Thoracic aorta (tissue), 2 donors: ENCODE data around the gene CEP112. TPM values are rescaled to one million over a fixed set of nuclear protein-coding genes. Genes with fewer than 3 reads are reported as not detected.

Source experiments
- ATAC-seq: fragments of 150-250 bp; one replicate; pipeline ENCODE4 v1.8.0; 2017; ENCODE audit warnings: low read depth; ENCODE audit not compliant: insufficient number of reproducible peaks, low FRiP score
- DNase-seq: peaks from one replicate; pipeline ENCODE4 v3.0.0-alpha.2; 2020; ENCODE audit warnings: low spot score
- H3K27ac ChIP-seq, 2 donors: fragments of 200-600 bp; sonication (generic); 1 replicate in 1 of 2; 2 replicates in 1 of 2; pipeline ENCODE4 v1.5.1; 2016; ENCODE audit warnings: mild to moderate bottlenecking in 2 of 2, moderate library complexity in 2 of 2
- H3K27me3 ChIP-seq: fragments of 200-600 bp; sonication (generic); replicated peaks from 2 replicates; pipeline ENCODE4 v1.6.0; 2016; ENCODE audit warnings: mild to moderate bottlenecking; ENCODE audit not compliant: insufficient read depth
- H3K36me3 ChIP-seq: fragments of 200-600 bp; sonication (generic); one replicate; pipeline ENCODE4 v1.5.1; 2016
- H3K4me1 ChIP-seq, 2 donors: fragments of 200-600 bp; sonication (generic); 1 replicate in 1 of 2; 2 replicates in 1 of 2; pipeline versions ENCODE4 v1.5.1 to v1.6.0; 2016; ENCODE audit warnings: low read depth in 2 of 2, mild to moderate bottlenecking in 1 of 2; ENCODE audit not compliant: control insufficient read depth in 1 of 2
- H3K4me3 ChIP-seq: fragments of 200-600 bp; sonication (generic); 2 replicates; pipeline ENCODE4 v1.5.1; 2016; ENCODE audit warnings: mild to moderate bottlenecking
- H3K9me3 ChIP-seq: fragments of 200-600 bp; sonication (generic); 2 replicates; pipeline ENCODE4 v1.5.1; 2016
- total RNA-seq, 2 donors: library from RNA; depleted of rRNA; stranded (reverse); fragments of >200 nt; gene quantifications; one replicate each; pipeline versions ENCODE4 v1.1.0 to v1.2.3, GENCODE V29; 2016
- TF ChIP-seq, protein P1 (sequence below): fragments of 200-600 bp; sonication (generic); IDR thresholded peaks from one replicate; pipeline ENCODE4 v1.5.1; 2019; ENCODE audit warnings: antibody characterized with exemption

CEP112 gene
- total RNA-seq, 2 donors from 2014 or later = 13.4 to 19.0 TPM

- no peak overlapping the region for H3K27ac ChIP-seq
- no peaks in the 10 kb centered on the region for H3K36me3 ChIP-seq
- TF ChIP-seq, protein P1, sequence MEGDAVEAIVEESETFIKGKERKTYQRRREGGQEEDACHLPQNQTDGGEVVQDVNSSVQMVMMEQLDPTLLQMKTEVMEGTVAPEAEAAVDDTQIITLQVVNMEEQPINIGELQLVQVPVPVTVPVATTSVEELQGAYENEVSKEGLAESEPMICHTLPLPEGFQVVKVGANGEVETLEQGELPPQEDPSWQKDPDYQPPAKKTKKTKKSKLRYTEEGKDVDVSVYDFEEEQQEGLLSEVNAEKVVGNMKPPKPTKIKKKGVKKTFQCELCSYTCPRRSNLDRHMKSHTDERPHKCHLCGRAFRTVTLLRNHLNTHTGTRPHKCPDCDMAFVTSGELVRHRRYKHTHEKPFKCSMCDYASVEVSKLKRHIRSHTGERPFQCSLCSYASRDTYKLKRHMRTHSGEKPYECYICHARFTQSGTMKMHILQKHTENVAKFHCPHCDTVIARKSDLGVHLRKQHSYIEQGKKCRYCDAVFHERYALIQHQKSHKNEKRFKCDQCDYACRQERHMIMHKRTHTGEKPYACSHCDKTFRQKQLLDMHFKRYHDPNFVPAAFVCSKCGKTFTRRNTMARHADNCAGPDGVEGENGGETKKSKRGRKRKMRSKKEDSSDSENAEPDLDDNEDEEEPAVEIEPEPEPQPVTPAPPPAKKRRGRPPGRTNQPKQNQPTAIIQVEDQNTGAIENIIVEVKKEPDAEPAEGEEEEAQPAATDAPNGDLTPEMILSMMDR = no peak
- no peaks in the 10 kb centered on the region for H3K9me3 ChIP-seq
- no peak overlapping the region for H3K4me3 ChIP-seq
- ATAC-seq (no peak), DNase-seq (no peak)
- H3K4me1 ChIP-seq = no peaks in the 10 kb centered on the region
- H3K27me3 ChIP-seq = no peaks in the 10 kb centered on the region
These were observed 289.0 kb downstream of the CEP112 start for GRCh38 chr17:65902831-65903522.

DNA sequence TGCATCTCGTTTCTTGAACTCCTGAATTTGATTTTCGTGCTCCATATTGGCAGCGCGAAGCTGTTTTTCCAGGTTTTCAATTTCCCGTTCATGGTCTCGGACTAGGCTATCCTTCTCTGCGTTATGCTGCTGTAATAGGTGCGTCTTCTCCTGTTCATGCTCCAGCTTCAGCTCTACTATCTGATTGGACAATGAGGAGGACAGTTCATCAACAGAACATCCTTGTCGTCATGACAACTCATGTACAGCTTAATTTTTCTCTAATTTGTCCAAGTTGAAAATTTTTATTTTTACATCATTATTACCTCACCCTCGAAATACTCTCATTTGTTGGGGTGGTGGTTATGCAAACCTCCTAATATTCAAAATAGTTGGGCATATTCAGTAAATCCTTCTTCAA, 289.8 kb downstream of the CEP112 start:
- TF ChIP-seq, protein P1 = no peak
- Histone ChIP-seq H3K4me3 (no peak overlapping the region), H3K9me3 (no peaks in the 10 kb centered on the region), H3K27me3 (no peaks in the 10 kb centered on the region), H3K4me1 (no peaks in the 10 kb centered on the region), H3K36me3 (no peaks in the 10 kb centered on the region), H3K27ac (no peak overlapping the region)
- no peak for ATAC-seq
- no peak for DNase-seq

DNA sequence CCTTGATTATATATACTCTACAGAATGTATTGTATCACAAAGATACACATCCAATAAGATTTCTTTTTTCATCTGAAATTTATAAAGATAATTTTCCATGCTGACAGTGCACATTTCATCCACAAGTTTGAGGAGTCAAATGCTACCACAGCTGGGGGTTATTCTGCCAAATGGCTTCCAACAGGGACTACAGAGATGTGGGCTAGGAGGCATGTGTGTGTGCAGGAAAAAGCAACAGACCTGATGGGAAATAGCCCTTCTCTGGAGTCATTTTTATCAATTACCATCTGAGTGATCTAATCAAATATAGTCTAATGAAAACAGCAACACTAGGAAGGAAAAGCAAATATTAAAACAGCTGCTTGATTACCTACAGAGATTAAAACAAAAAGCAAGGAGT, 290.5 kb downstream of the CEP112 start:
- no peak overlapping the region for H3K4me3 ChIP-seq
- H3K27me3 ChIP-seq = no peaks in the 10 kb centered on the region
- no peaks in the 10 kb centered on the region for H3K9me3 ChIP-seq
- TF ChIP-seq, protein P1 = no peak
- no peak overlapping the region for H3K27ac ChIP-seq
- H3K36me3 ChIP-seq = no peaks in the 10 kb centered on the region
- DNase-seq (no peak), ATAC-seq (no peak)
- H3K4me1 ChIP-seq = no peaks in the 10 kb centered on the region

GRCh38 chr17:65900216-65900615, 291.7 kb downstream of the CEP112 start:
- no peak for DNase-seq
- ATAC-seq = no peak
- H3K4me1 ChIP-seq = no peaks in the 10 kb centered on the region
- H3K4me3 ChIP-seq = no peak overlapping the region
- no peaks in the 10 kb centered on the region for H3K27me3 ChIP-seq
- H3K36me3 ChIP-seq = no peaks in the 10 kb centered on the region
- TF ChIP-seq, protein P1 = no peak
- H3K27ac ChIP-seq = no peak overlapping the region
- H3K9me3 ChIP-seq = no peaks in the 10 kb centered on the region

GRCh38 chr17:65898651-65899050, 293.3 kb downstream of the CEP112 start:
- ATAC-seq = no peak
- no peaks in the 10 kb centered on the region for H3K36me3 ChIP-seq
- TF ChIP-seq, protein P1 = no peak
- no peak for DNase-seq
- no peaks in the 10 kb centered on the region for H3K4me1 ChIP-seq
- no peaks in the 10 kb centered on the region for H3K9me3 ChIP-seq
- no peaks in the 10 kb centered on the region for H3K27me3 ChIP-seq
- no peak overlapping the region for H3K27ac ChIP-seq
- H3K4me3 ChIP-seq = no peak overlapping the region
